Heart left ventricle (tissue), 13 donors: ENCODE data around the gene NUTM2B.
"Not testable (repeated sequence)": the region's sequence is repeated elsewhere in the genome, so short reads cannot be mapped to it uniquely, and the experiment has no call there.

Experiments
- POLR2A ChIP-seq, 2 donors: fragments of 450-650 bp; IDR thresholded peaks; one replicate each; pipeline ENCODE4 v1.6.1; 2017; ENCODE audit warnings: antibody characterized with exemption in 2 of 2, mild to moderate bottlenecking in 2 of 2, moderate library complexity in 2 of 2
- TF ChIP-seq, protein P1 (sequence below), 12 donors: fragments of 200-600 bp; sonication (generic) in 4 of 12; IDR thresholded peaks; one replicate each; pipeline versions ENCODE4 v1.5.0 to v1.8.0; 2018 to 2022; ENCODE audit warnings: antibody characterized with exemption in 12 of 12, mild to moderate bottlenecking in 5 of 12
- donor health status: ischemic (EF 13 %, LVEDD 7.1; RV severe dilation, severe dysfunction).
- donor health status: DM: no; HTN: yes; CAD: no.
- donor health status: DM: no; HTN: no; CAD: no.
- donor health status: ischemic (EF 25% LVEDD 6.9; RV normal size, moderate dysfunction).
- donor health status: ischemic (EF 25% LVEDD 5.7; RV mildly dilated, moderate dysfunction).
- donor health status: ischemic (EF 35%, LVEDD 5.7; RV mildly dilated, moderate dysfunction).
- donor health status: nonischemic (EF 11% LVEDD 7.7; RV severe dilation, severe dysfunction).
- donor health status: DM: yes; HTN: yes; CAD: no.
- donor health status: PGD.
- donor health status: ischemic (EF 29% LVEDD 5.4; RV normal size, mild dysfunction).
- donor health status: nonischemic (EF 23%, LVEDD 6.1; RV moderate dilation, normal function).

DNA sequence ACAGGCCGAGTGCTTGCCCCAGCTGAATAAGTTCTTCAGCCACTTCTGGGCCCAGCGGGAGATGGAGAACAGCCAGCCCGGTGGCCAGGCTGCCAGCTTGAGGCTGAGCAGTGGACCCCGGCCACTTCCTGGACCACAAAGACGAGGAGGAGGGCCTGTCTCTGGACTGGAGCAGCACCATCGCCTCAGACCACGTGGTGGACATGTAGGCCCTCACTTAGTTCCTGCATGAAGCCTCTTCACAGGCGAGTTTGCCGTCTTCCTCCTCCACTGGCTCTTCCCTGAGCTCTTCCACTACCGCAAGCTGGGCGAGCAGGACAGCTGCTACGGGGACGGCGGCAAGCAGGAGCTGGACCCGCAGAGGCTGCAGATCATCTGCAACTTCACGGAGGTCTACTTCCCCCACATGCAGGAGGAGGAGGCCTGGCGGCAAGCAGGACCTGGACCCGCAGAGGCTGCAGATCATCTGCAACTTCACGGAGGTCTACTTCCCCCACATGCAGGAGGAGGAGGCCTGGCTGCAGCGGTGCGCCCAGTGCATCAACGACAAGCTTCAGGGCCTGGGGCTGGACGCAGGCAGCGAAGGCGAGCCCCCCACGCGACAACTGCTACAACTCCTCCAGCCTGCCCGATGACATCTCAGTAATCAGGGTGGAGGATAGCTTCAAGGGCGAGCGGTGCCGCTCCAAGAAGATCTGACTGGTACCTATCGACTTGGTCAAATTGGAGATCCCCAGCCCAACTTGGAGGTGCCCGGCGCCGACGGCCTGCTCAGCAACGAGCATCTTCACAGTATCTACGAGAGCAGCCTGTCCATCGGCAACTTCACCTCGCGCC is 18.9 kb upstream of the NUTM2B start:
- TF ChIP-seq, protein P1, sequence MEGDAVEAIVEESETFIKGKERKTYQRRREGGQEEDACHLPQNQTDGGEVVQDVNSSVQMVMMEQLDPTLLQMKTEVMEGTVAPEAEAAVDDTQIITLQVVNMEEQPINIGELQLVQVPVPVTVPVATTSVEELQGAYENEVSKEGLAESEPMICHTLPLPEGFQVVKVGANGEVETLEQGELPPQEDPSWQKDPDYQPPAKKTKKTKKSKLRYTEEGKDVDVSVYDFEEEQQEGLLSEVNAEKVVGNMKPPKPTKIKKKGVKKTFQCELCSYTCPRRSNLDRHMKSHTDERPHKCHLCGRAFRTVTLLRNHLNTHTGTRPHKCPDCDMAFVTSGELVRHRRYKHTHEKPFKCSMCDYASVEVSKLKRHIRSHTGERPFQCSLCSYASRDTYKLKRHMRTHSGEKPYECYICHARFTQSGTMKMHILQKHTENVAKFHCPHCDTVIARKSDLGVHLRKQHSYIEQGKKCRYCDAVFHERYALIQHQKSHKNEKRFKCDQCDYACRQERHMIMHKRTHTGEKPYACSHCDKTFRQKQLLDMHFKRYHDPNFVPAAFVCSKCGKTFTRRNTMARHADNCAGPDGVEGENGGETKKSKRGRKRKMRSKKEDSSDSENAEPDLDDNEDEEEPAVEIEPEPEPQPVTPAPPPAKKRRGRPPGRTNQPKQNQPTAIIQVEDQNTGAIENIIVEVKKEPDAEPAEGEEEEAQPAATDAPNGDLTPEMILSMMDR (IDR thresholded peaks at IDR 0.05) = not testable (repeated sequence)
- TF ChIP-seq POLR2A (IDR thresholded peaks at IDR 0.05) = not testable (repeated sequence)
